ENCODE measurements around the gene F5.
A peak's percentile ranks its signal among the peaks of the same experiment; 100 is the strongest.

The F5 gene

DNA sequence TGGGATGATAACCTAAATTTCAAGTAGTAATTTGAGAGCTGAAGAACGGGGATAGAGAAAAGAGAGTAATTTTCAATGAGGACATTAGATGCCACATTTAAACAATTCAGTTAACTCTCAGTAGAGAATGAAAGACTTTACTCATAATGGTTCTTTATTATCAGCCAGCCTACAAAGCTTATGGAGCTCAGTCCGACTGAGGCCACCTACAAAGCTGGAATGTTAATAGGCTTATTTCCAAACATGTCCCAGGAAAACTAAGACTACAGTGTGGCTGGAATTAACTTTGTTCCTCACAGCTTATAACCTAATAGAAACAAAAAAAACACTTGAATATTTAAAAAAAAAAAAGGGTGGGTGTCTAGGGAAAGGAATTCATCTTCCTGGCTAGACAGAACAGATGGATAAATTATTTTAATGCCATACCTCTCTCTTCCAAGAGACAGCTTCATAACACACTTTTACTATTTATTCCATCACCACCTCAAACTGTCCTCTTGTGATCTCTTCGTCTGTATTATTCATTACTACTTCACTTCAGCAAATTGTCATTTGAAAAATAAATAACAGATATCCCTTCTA lies 110.4 kb downstream of the F5 start:
- DNase-seq, result no peak

DNA sequence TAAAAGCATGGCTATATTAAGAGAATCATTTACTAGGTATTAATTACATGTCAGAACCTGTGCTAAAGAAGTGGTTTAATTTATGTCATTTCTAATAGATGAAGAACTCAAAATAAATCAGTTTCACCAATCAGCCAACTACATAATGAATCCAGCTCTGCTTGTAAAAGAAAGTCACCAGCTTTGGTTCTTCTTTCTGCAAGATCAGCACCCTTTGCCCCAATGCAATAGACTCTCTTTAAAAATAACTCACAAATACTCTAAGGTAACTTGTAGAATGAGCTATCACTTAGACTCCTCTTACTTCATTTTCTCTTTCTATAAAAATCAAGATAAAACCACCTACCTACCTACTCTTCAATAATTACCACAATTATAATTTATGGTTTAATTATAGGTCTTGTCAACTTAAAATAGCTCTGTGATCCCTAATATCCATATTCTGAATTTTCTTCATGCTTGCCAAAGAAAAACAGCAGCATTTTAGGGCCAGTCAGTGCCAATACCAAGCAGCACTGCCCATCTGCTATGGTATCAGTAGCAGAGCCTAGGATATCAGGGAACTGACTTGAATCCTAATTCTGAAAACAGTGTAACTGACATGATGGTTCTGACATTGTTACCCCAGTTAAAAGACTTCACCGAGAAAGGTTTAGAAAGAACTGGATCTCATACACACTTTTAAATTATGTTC lies 111.8 kb downstream of the F5 start:
- DNase-seq, result no peak

- DNase-seq, result no peak
Measured at GRCh38 chr1:169473347-169473746, 112.9 kb downstream of the F5 start.

- no peak for DNase-seq
Measured at GRCh38 chr1:169472738-169473137, 113.5 kb downstream of the F5 start.

GRCh38 chr1:169468982-169469381 lies 117.3 kb downstream of the F5 start:
- no peak for DNase-seq

- peak; percentile 44 for DNase-seq
Measured at GRCh38 chr1:169466259-169467230, 119.7 kb downstream of the F5 start.

GRCh38 chr1:169465281-169465680 lies 121.0 kb downstream of the F5 start:
- no peak for DNase-seq

Data from CD4-positive, alpha-beta T cell treated with Interleukin-17A for 4 hours (primary cell).